ENCODE data around the gene ELAC2.

DNA sequence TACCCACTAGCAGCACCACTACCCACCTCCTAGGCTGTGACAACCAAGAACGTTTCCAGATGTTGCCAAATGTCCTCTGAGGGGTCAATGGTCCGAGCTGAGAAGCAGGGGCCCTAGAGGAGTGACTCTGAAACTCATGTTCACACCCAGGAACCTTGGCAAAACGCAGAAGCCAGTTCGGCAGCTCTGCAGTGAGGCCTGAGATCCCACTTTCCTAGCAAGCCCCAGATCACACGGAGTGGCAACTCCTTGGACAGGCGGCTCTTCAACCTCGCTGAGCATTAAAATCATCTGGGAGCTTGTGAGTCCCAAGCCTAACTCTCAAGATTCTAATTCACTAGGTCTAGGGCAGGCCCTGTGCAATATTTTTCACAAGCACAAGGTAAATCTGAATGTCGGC lies 17.3 kb downstream of the ELAC2 start:
- TF ChIP-seq, protein P1, sequence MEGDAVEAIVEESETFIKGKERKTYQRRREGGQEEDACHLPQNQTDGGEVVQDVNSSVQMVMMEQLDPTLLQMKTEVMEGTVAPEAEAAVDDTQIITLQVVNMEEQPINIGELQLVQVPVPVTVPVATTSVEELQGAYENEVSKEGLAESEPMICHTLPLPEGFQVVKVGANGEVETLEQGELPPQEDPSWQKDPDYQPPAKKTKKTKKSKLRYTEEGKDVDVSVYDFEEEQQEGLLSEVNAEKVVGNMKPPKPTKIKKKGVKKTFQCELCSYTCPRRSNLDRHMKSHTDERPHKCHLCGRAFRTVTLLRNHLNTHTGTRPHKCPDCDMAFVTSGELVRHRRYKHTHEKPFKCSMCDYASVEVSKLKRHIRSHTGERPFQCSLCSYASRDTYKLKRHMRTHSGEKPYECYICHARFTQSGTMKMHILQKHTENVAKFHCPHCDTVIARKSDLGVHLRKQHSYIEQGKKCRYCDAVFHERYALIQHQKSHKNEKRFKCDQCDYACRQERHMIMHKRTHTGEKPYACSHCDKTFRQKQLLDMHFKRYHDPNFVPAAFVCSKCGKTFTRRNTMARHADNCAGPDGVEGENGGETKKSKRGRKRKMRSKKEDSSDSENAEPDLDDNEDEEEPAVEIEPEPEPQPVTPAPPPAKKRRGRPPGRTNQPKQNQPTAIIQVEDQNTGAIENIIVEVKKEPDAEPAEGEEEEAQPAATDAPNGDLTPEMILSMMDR (IDR thresholded peaks at IDR 0.05): no peak
- TF ChIP-seq POLR2AphosphoS5 (IDR thresholded peaks at IDR 0.05): no peak
- no peak for TF ChIP-seq POLR2A (IDR thresholded peaks at IDR 0.05)
- TF ChIP-seq EP300 (IDR thresholded peaks at IDR 0.05): no peak
